Activated CD8-positive, alpha-beta memory T cell treated with anti-CD3 and anti-CD28 coated beads, Interleukin-2, amount 50 U/mL, for 4 hours (primary cell): ENCODE data around the gene ZNF48.
"Not testable (repeated sequence)": the region's sequence is repeated elsewhere in the genome, so short reads cannot be mapped to it uniquely, and the experiment has no call there.

Source experiments
- DNase-seq: peaks from one replicate; pipeline ENCODE4 v3.0.0-alpha.2; 2020

The ZNF48 gene

GRCh38 chr16:30378236-30379157 lies 16.7 kb upstream of the ZNF48 start:
- DNase-seq: peak; percentile 100

GRCh38 chr16:30379158-30379783 lies 15.9 kb upstream of the ZNF48 start:
- no peak for DNase-seq

GRCh38 chr16:30380072-30380802 lies 15.0 kb upstream of the ZNF48 start:
- DNase-seq: no peak

GRCh38 chr16:30380803-30381208 lies 14.4 kb upstream of the ZNF48 start:
- no peak for DNase-seq

GRCh38 chr16:30381291-30382041 lies 13.8 kb upstream of the ZNF48 start:
- DNase-seq: peak; percentile 54

GRCh38 chr16:30382111-30382881 lies 12.9 kb upstream of the ZNF48 start, which contains the start of gene SEPTIN1:
Gene SEPTIN1, minus strand, starts transcription at chr16:30382561. Its CDS starts 19 bp downstream, at chr16:30382542.
- DNase-seq: peak; percentile 71

GRCh38 chr16:30383521-30383920 lies 11.7 kb upstream of the ZNF48 start:
- DNase-seq: no peak

GRCh38 chr16:30394592-30395154 lies 547 bp upstream of the ZNF48 start:
- no peak for DNase-seq

- no peak for DNase-seq
Observed at GRCh38 chr16:30395992-30396585, 869 bp downstream of the ZNF48 start.

GRCh38 chr16:30396627-30397026 lies 1.4 kb downstream of the ZNF48 start:
- DNase-seq: not testable (repeated sequence)

GRCh38 chr16:30397056-30397455 lies 1.8 kb downstream of the ZNF48 start:
- no peak for DNase-seq

GRCh38 chr16:30397776-30398660 lies 2.8 kb downstream of the ZNF48 start:
- DNase-seq: no peak

GRCh38 chr16:30398661-30399434 lies 3.6 kb downstream of the ZNF48 start:
- DNase-seq: no peak

- DNase-seq: no peak
Observed at GRCh38 chr16:30399435-30400186, 4.4 kb downstream of the ZNF48 start.

GRCh38 chr16:30401768-30402425 lies 6.7 kb downstream of the ZNF48 start:
- no peak for DNase-seq

- DNase-seq: no peak
Observed at GRCh38 chr16:30406795-30407101, 11.5 kb downstream of the ZNF48 start.

- DNase-seq: peak; percentile 90
Observed at GRCh38 chr16:30407102-30407803, 12.0 kb downstream of the ZNF48 start, which contains the start of gene ZNF771. Gene ZNF771, plus strand, starts transcription at chr16:30407606. Its CDS starts 448 bp downstream, at chr16:30408054.
